IMR-90 (cell line): ENCODE measurements around the gene AQP12A. TPM values are rescaled to one million over a fixed set of nuclear protein-coding genes. Genes with fewer than 3 reads are reported as not detected.

Experiments used
- ATAC-seq: fragments of 200-7000 bp; cut with Tn5 transposase; 2 replicates; pipeline ENCODE4 v1.9.1; 2020; ENCODE audit warnings: low read depth, mild to moderate bottlenecking, moderate library complexity
- BruUV-seq: library from RNA; stranded (reverse); fragments of 400-500 nt; replicated peaks from 2 replicates; lab custom pipeline; 2021; lab: Mats Ljungman, UMichigan
- CTCF ChIA-PET: fragments of 300-600 bp; formaldehyde crosslinking; extraction: SDS; loops from one replicate; lab custom pipeline; 2021; ENCODE audit warnings: antibody characterized with exemption; lab: Yijun Ruan, JAX
- POLR2A ChIA-PET: fragments of 300-600 bp; sonication (Branson Sonifier 250); formaldehyde crosslinking; loops from one replicate; lab custom pipeline; 2022; ENCODE audit warnings: antibody characterized with exemption; ENCODE audit not compliant: unreplicated experiment; lab: Charles Lee
- DNase-seq: peaks from one replicate; pipeline ENCODE4 v3.0.0; 2013
- H2AFZ ChIP-seq: replicated peaks from 2 replicates; pipeline ENCODE3; 2013; ENCODE audit warnings: low read length, mild to moderate bottlenecking; ENCODE audit not compliant: poor library complexity
- H2AK5ac ChIP-seq: 2 replicates; pipeline ENCODE4 v1.6.1; 2013; ENCODE audit warnings: low read depth, low read length, inconsistent platforms
- H2AK9ac ChIP-seq: replicated peaks from 2 replicates; pipeline ENCODE3; 2013; ENCODE audit warnings: mild to moderate bottlenecking, low read depth, low read length, moderate library complexity; ENCODE audit not compliant: poor library complexity
- H2BK120ac ChIP-seq: 2 replicates; pipeline ENCODE4 v1.6.1; 2013; ENCODE audit warnings: low read depth, low read length, inconsistent platforms
- H2BK15ac ChIP-seq: 3 replicates; pipeline ENCODE4 v1.6.1; 2013; ENCODE audit warnings: low read depth, low read length, inconsistent platforms
- H2BK20ac ChIP-seq: 2 replicates; pipeline ENCODE4 v1.6.1; 2013; ENCODE audit warnings: low read depth, mild to moderate bottlenecking, inconsistent platforms, low read length, moderate library complexity
- H2BK5ac ChIP-seq: 2 replicates; pipeline ENCODE4 v1.6.1; 2013; ENCODE audit warnings: mild to moderate bottlenecking, low read depth, low read length, inconsistent platforms; ENCODE audit not compliant: poor library complexity, severe bottlenecking
- H3K14ac ChIP-seq: replicated peaks from 2 replicates; pipeline ENCODE4 v1.6.1; 2013; ENCODE audit warnings: low read depth, low read length, inconsistent platforms
- H3K18ac ChIP-seq: 2 replicates; pipeline ENCODE4 v1.6.1; 2013; ENCODE audit warnings: low read depth, low read length, control low read depth
- H3K23ac ChIP-seq: 2 replicates; pipeline ENCODE4 v1.6.1; 2013; ENCODE audit warnings: low read depth, low read length, inconsistent platforms
- H3K27ac ChIP-seq: 2 replicates; pipeline ENCODE4 v1.5.1; 2013; ENCODE audit warnings: mild to moderate bottlenecking, control low read depth, low read length; ENCODE audit not compliant: insufficient read depth
- H3K27me3 ChIP-seq: 2 replicates; pipeline ENCODE4 v1.6.1; 2013; ENCODE audit warnings: low read length; ENCODE audit not compliant: control insufficient read depth, insufficient read depth
- H3K36me3 ChIP-seq: 2 replicates; pipeline ENCODE4 v1.6.1; 2013; ENCODE audit warnings: low read length, mixed read lengths; ENCODE audit not compliant: control insufficient read depth, insufficient read depth
- H3K4ac ChIP-seq: 2 replicates; pipeline ENCODE4 v1.6.1; 2013; ENCODE audit warnings: low read depth, low read length, inconsistent platforms
- H3K4me1 ChIP-seq: 2 replicates; pipeline ENCODE4 v1.6.1; 2013; ENCODE audit warnings: low read length, mixed read lengths; ENCODE audit not compliant: control insufficient read depth, insufficient read depth
- H3K4me2 ChIP-seq: 2 replicates; pipeline ENCODE4 v1.6.1; 2013; ENCODE audit warnings: low read depth, mild to moderate bottlenecking, control low read depth, low read length, moderate library complexity
- H3K4me3 ChIP-seq: 2 replicates; pipeline ENCODE4 v1.5.1; 2013; ENCODE audit warnings: low read depth, mild to moderate bottlenecking, control low read depth, low read length, moderate library complexity; ENCODE audit not compliant: insufficient read depth
- H3K56ac ChIP-seq: 2 replicates; pipeline ENCODE4 v1.6.1; 2013; ENCODE audit warnings: low read length, inconsistent platforms; ENCODE audit not compliant: insufficient read depth; ENCODE audit errors: extremely low read depth
- H3K79me1 ChIP-seq, 2 experiments: 2 replicates each; pipeline ENCODE4 v1.6.1; 2013; ENCODE audit warnings: low read length in 2 of 2, inconsistent platforms in 1 of 2, low read depth in 1 of 2
- H3K9ac ChIP-seq: 2 replicates; pipeline ENCODE4 v1.6.1; 2013; ENCODE audit warnings: low read depth, low read length, control low read depth
- H3K9me1 ChIP-seq: 2 replicates; pipeline ENCODE4 v1.6.1; 2013; ENCODE audit warnings: low read length, inconsistent platforms; ENCODE audit not compliant: insufficient read depth
- H3K9me3 ChIP-seq: 2 replicates; pipeline ENCODE4 v1.6.1; 2013; ENCODE audit warnings: low read length; ENCODE audit not compliant: control insufficient read depth, insufficient read depth
- H4K20me1 ChIP-seq: 2 replicates; pipeline ENCODE4 v1.6.1; 2013; ENCODE audit warnings: low read length, inconsistent platforms; ENCODE audit not compliant: insufficient read depth
- H4K5ac ChIP-seq: 2 replicates; pipeline ENCODE4 v1.6.1; 2013; ENCODE audit warnings: mild to moderate bottlenecking, low read depth, low read length, control low read depth
- H4K8ac ChIP-seq, 2 experiments: 2 replicates each; pipeline ENCODE4 v1.6.1; 2013; ENCODE audit warnings: low read depth in 2 of 2, low read length in 2 of 2, control low read depth in 1 of 2, inconsistent platforms in 1 of 2
- H4K91ac ChIP-seq: 2 replicates; pipeline ENCODE4 v1.6.1; 2013; ENCODE audit warnings: low read depth, low read length, inconsistent platforms; ENCODE audit not compliant: insufficient read depth
- BHLHE40 ChIP-seq: fragments of 150-350 bp; IDR thresholded peaks from 2 replicates; pipeline ENCODE4 v1.6.1; 2016; ENCODE audit warnings: mild to moderate bottlenecking, low read depth, low read length
- CEBPB ChIP-seq: IDR thresholded peaks from 2 replicates; pipeline ENCODE4 v1.6.1; 2012; ENCODE audit warnings: low read depth, low read length, improper control_type of control experiment
- CHD1 ChIP-seq: IDR thresholded peaks from 2 replicates; pipeline ENCODE4 v1.6.1; 2012; ENCODE audit warnings: low read depth, low read length, improper control_type of control experiment
- FOS ChIP-seq: fragments of 150-350 bp; IDR thresholded peaks from 2 replicates; pipeline ENCODE4 v1.6.1; 2016; ENCODE audit warnings: low read depth, low read length
- MAFK ChIP-seq: IDR thresholded peaks from 2 replicates; pipeline ENCODE4 v1.6.1; 2012; ENCODE audit warnings: low read depth, low read length, improper control_type of control experiment
- MAZ ChIP-seq: IDR thresholded peaks from 2 replicates; pipeline ENCODE4 v1.6.1; 2012; ENCODE audit warnings: low read depth, mild to moderate bottlenecking, low read length, improper control_type of control experiment, moderate library complexity, borderline replicate concordance
- MXI1 ChIP-seq: IDR thresholded peaks from 2 replicates; pipeline ENCODE4 v1.6.1; 2012; ENCODE audit warnings: low read depth, mild to moderate bottlenecking, low read length, moderate library complexity, borderline replicate concordance
- NFE2L2 ChIP-seq: fragments of 150-350 bp; IDR thresholded peaks from 2 replicates; pipeline ENCODE4 v1.6.1; 2016; ENCODE audit warnings: low read depth, mild to moderate bottlenecking, low read length
- POLR2A ChIP-seq: IDR thresholded peaks from 2 replicates; pipeline ENCODE4 v1.6.1; 2012; ENCODE audit warnings: mild to moderate bottlenecking, low read depth, low read length
- RAD21 ChIP-seq: IDR thresholded peaks from 2 replicates; pipeline ENCODE4 v1.6.1; 2012; ENCODE audit warnings: low read length, improper control_type of control experiment
- RCOR1 ChIP-seq: IDR thresholded peaks from 2 replicates; pipeline ENCODE4 v1.6.1; 2012; ENCODE audit warnings: mild to moderate bottlenecking, low read length, improper control_type of control experiment; ENCODE audit not compliant: insufficient replicate concordance
- RFX5 ChIP-seq: IDR thresholded peaks from 2 replicates; pipeline ENCODE4 v1.8.0; 2012; ENCODE audit warnings: low read depth, mild to moderate bottlenecking, low read length, moderate library complexity
- SMC3 ChIP-seq: fragments of 150-350 bp; IDR thresholded peaks from 2 replicates; pipeline ENCODE4 v1.6.1; 2016; ENCODE audit warnings: low read depth, mild to moderate bottlenecking, antibody characterized with exemption, low read length, moderate library complexity
- WGBS, 2 experiments: methylation state at CpG; one replicate each; pipeline versions ENCODE4 v1.1.5 to v1.1.7; 2013; ENCODE audit warnings: missing lambda C conversion rate in 2 of 2; ENCODE audit not compliant: insufficient read length in 1 of 2; ENCODE audit errors: extremely low coverage in 2 of 2; 5-methylcytosine and 5-hydroxymethylcytosine counted together
- dilution Hi-C: fragments of 300-500 bp; cut with HindIII; formaldehyde crosslinking; loops from one replicate; pipeline ENCODE4 v1.14.3; 2018; ENCODE audit warnings: low sequenced_read_pairs; ENCODE audit not compliant: unreplicated experiment
- in situ Hi-C: fragments of 300-500 bp; cut with MboI; formaldehyde crosslinking; loops from 3 replicates; pipeline ENCODE4 v1.14.3; 2019; ENCODE audit warnings: low sequenced_read_pairs, inconsistent platforms, mixed read lengths
- intact Hi-C: fragments of 100-400 bp; cut with micrococcal nuclease; formaldehyde crosslinking; loops from 2 replicates; pipeline ENCODE4 v1.10.0; 2022
- polyA plus RNA-seq, 3 experiments: library from polyadenylated mRNA; depleted of rRNA; stranded (reverse); fragments of >200 nt; gene quantifications; 2 replicates each; pipeline ENCODE4 v1.2.3, GENCODE V29; 2012; ENCODE audit warnings: low replicate concordance in 1 of 3
- total RNA-seq: library from RNA; depleted of rRNA; stranded (reverse); fragments of >200 nt; gene quantifications from 2 replicates; pipeline ENCODE4 v1.2.3, GENCODE V29; 2012
- TF ChIP-seq, protein P1 (sequence below): fragments of 150-350 bp; IDR thresholded peaks from 2 replicates; pipeline ENCODE4 v1.6.1; 2017; ENCODE audit warnings: mild to moderate bottlenecking, antibody characterized with exemption, low read length, low read depth
- TF ChIP-seq, protein P2 (sequence below): fragments of 150-350 bp; IDR thresholded peaks from 2 replicates; pipeline ENCODE4 v1.6.1; 2016; ENCODE audit warnings: low read depth, mild to moderate bottlenecking, low read length, moderate library complexity, borderline replicate concordance
- TF ChIP-seq, protein P3 (sequence below): conservative IDR thresholded peaks from 2 replicates; pipeline ENCODE4 v1.5.1; 2012; ENCODE audit warnings: mild to moderate bottlenecking, low read depth, low read length, improper control_type of control experiment

The AQP12A gene
- total and polyA plus RNA-seq, 2 of the 4 experiments (the other 2 are of a cell fraction), result not detected

DNA sequence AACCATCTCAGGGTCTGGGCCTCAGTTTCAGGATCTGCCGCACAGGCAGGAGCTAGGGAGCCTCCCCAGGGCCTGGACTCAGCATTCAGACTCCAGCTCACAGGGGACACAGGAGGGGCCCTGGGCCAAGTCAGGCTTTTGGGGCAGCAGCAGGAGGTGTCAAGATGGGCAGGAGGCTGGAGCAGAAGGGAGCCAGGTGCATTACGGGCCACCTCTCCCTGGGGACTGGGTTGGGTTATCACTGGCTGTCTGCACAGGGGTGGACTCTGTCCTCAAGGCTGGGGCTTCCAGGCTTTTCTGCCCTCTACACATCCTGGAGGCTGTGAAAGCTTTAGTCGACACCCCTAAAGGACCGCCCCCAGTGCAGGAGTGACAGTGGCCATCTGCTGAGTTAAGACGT is 20.0 kb downstream of the AQP12A start:
- in situ Hi-C loops, result no loop called here
- no peak overlapping the region for H3K9ac ChIP-seq
- peaks cover 51% of the 10 kb centered on the region for H3K27me3 ChIP-seq
- no peak overlapping the region for H3K4me2 ChIP-seq
- H4K8ac ChIP-seq, result no peak overlapping the region
- no peaks in the 10 kb centered on the region for H3K9me1 ChIP-seq
- no peak overlapping the region for H3K4me3 ChIP-seq
- no peak overlapping the region for H2BK15ac ChIP-seq
- H4K91ac ChIP-seq, result no peak overlapping the region
- no peaks in the 10 kb centered on the region for H3K36me3 ChIP-seq
- H3K14ac ChIP-seq, result no peak overlapping the region
- TF ChIP-seq CHD1 (no peak), BHLHE40 (no peak), MXI1 (no peak), MAZ (no peak), SMC3 (no peak), CEBPB (no peak), RFX5 (no peak), RCOR1 (no peak), FOS (no peak), POLR2A (no peak), RAD21 (no peak), NFE2L2 (no peak), MAFK (no peak)
- TF ChIP-seq, protein P1, sequence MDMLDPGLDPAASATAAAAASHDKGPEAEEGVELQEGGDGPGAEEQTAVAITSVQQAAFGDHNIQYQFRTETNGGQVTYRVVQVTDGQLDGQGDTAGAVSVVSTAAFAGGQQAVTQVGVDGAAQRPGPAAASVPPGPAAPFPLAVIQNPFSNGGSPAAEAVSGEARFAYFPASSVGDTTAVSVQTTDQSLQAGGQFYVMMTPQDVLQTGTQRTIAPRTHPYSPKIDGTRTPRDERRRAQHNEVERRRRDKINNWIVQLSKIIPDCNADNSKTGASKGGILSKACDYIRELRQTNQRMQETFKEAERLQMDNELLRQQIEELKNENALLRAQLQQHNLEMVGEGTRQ, result no peak
- TF ChIP-seq, protein P2, sequence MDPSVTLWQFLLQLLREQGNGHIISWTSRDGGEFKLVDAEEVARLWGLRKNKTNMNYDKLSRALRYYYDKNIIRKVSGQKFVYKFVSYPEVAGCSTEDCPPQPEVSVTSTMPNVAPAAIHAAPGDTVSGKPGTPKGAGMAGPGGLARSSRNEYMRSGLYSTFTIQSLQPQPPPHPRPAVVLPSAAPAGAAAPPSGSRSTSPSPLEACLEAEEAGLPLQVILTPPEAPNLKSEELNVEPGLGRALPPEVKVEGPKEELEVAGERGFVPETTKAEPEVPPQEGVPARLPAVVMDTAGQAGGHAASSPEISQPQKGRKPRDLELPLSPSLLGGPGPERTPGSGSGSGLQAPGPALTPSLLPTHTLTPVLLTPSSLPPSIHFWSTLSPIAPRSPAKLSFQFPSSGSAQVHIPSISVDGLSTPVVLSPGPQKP, result no peak
- TF ChIP-seq, protein P3, sequence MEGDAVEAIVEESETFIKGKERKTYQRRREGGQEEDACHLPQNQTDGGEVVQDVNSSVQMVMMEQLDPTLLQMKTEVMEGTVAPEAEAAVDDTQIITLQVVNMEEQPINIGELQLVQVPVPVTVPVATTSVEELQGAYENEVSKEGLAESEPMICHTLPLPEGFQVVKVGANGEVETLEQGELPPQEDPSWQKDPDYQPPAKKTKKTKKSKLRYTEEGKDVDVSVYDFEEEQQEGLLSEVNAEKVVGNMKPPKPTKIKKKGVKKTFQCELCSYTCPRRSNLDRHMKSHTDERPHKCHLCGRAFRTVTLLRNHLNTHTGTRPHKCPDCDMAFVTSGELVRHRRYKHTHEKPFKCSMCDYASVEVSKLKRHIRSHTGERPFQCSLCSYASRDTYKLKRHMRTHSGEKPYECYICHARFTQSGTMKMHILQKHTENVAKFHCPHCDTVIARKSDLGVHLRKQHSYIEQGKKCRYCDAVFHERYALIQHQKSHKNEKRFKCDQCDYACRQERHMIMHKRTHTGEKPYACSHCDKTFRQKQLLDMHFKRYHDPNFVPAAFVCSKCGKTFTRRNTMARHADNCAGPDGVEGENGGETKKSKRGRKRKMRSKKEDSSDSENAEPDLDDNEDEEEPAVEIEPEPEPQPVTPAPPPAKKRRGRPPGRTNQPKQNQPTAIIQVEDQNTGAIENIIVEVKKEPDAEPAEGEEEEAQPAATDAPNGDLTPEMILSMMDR, result no peak
- dilution Hi-C loops, result no loop called here
- no peak overlapping the region for H2AK5ac ChIP-seq
- DNase-seq (no peak), ATAC-seq (no peak)
- H3K4ac ChIP-seq, result no peak overlapping the region
- no peaks in the 10 kb centered on the region for H3K9me3 ChIP-seq
- intact Hi-C loops, result no loop called here
- H3K79me1 ChIP-seq, result no peaks in the 10 kb centered on the region
- H2AK9ac ChIP-seq, result no peak overlapping the region
- no peaks in the 10 kb centered on the region for H4K20me1 ChIP-seq
- H2AFZ ChIP-seq, result no peak overlapping the region
- no peak overlapping the region for H2BK5ac ChIP-seq
- no peak overlapping the region for H2BK20ac ChIP-seq
- WGBS, 2 experiments, result 60% methylated on average over 4 of the region's 5 CpGs; no CpG with 5 or more reads in 1 of the 2 experiments
- BruUV-seq, result no TSS peak
- no peak overlapping the region for H3K27ac ChIP-seq
- H3K23ac ChIP-seq, result no peak overlapping the region
- no peak overlapping the region for H3K56ac ChIP-seq
- no peak overlapping the region for H2BK120ac ChIP-seq
- H3K4me1 ChIP-seq, result no peaks in the 10 kb centered on the region
- POLR2A ChIA-PET, result no interaction called here
- CTCF ChIA-PET, result no interaction called here
- no peak overlapping the region for H3K18ac ChIP-seq
- no peak overlapping the region for H4K5ac ChIP-seq
